Activated effector memory CD4-positive, alpha-beta T cell treated with Interleukin-2 at 50 U/mL for 16 hours (primary cell): ENCODE data around the gene ATP8B2.
A peak's percentile ranks its signal among the peaks of the same experiment; 100 is the strongest.
"Not testable (repeated sequence)": the region's sequence is repeated elsewhere in the genome, so short reads cannot be mapped to it uniquely, and the experiment has no call there.

Experiments
- DNase-seq: peaks from one replicate; pipeline ENCODE4 v3.0.0-alpha.2; 2020

Gene ATP8B2

GRCh38 chr1:154348429-154349076 is 23.2 kb downstream of the ATP8B2 start:
- DNase-seq, result no peak

GRCh38 chr1:154349121-154349520 is 23.8 kb downstream of the ATP8B2 start:
- DNase-seq, result no peak

- no peak for DNase-seq
Observed at GRCh38 chr1:154350383-154350782, 25.1 kb downstream of the ATP8B2 start.

- DNase-seq, result no peak
Observed at GRCh38 chr1:154351363-154352068, 26.2 kb downstream of the ATP8B2 start.

- DNase-seq, result no peak
Observed at GRCh38 chr1:154352245-154352580, 26.9 kb downstream of the ATP8B2 start.

GRCh38 chr1:154352581-154353459 is 27.5 kb downstream of the ATP8B2 start:
- no peak for DNase-seq

- no peak for DNase-seq
Observed at GRCh38 chr1:154353460-154353904, 28.2 kb downstream of the ATP8B2 start.

GRCh38 chr1:154353966-154354365 is 28.6 kb downstream of the ATP8B2 start:
- DNase-seq, result no peak

- DNase-seq, result no peak
Observed at GRCh38 chr1:154358519-154358918, 33.2 kb downstream of the ATP8B2 start.

- no peak for DNase-seq
Observed at GRCh38 chr1:154360288-154360687, 35.0 kb downstream of the ATP8B2 start.

GRCh38 chr1:154360881-154361280 is 35.6 kb downstream of the ATP8B2 start:
- DNase-seq, result not testable (repeated sequence)

- no peak for DNase-seq
Observed at GRCh38 chr1:154361357-154361756, 36.0 kb downstream of the ATP8B2 start.

- no peak for DNase-seq
Observed at GRCh38 chr1:154371436-154371835, 46.1 kb downstream of the ATP8B2 start.

GRCh38 chr1:154373777-154374357 is 48.5 kb downstream of the ATP8B2 start:
- DNase-seq, result not testable (repeated sequence)

GRCh38 chr1:154379301-154379700 is 54.0 kb downstream of the ATP8B2 start:
- DNase-seq, result no peak

- no peak for DNase-seq
Observed at GRCh38 chr1:154384650-154385489, 59.5 kb downstream of the ATP8B2 start.

- peak; percentile 61 for DNase-seq
Observed at GRCh38 chr1:154386643-154387352, 61.5 kb downstream of the ATP8B2 start.

GRCh38 chr1:154391086-154391770 is 65.9 kb downstream of the ATP8B2 start:
- no peak for DNase-seq

GRCh38 chr1:154398141-154398540 is 72.8 kb downstream of the ATP8B2 start:
- no peak for DNase-seq

- no peak for DNase-seq
Observed at GRCh38 chr1:154398678-154399077, 73.4 kb downstream of the ATP8B2 start.

- DNase-seq, result no peak
Observed at GRCh38 chr1:154400381-154400801, 75.1 kb downstream of the ATP8B2 start.
